Stimulated activated CD8-positive, alpha-beta memory T cell treated with anti-CD3 and anti-CD28 coated beads, Interleukin-7, amount 100 ng/mL, for 24 hours (primary cell): ENCODE measurements around the gene LTK.
"Not testable (repeated sequence)": the region's sequence is repeated elsewhere in the genome, so short reads cannot be mapped to it uniquely, and the experiment has no call there.

Experiments used
- DNase-seq: peaks from one replicate; pipeline ENCODE4 v3.0.0-alpha.2; 2020; ENCODE audit warnings: low read depth

The LTK gene

DNA sequence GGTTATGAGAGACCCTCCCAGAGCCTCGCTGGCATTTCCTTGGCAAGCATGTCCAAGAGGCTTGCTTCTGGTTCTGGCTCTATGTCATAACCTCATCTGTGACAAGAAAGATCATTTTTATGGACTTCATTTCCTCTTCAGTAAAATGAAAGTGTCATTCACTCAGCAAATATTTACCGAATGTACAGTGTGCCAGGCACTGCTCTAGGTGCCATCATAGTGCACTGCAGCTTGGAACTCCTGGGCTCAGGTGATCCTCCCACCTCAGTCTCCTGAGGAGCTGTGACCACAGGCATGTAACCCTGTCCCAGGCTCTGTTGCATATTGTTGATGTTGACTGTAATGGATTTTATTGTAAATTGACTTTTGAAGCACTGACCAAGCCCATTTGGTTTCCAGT is 38.7 kb downstream of the LTK start:
- DNase-seq = no peak

DNA sequence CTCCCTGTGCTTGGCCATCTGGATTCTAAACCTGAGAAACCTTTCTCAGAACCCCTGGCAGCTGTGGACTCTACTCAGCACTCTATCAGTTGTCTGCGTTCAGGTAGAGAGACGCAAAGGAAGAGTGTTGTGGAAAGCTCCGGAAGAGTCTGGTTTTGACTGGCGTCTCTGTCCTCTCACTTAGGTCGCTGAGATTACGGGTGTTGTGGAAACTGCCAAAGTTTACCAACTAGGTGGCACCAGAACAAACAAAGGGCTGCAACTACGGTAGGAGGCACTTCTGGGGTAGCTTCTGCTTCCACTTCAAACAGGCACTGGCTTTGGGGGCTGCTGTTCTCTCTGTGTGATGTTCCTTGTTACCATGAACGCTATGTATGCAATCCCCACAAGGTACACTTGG is 39.2 kb downstream of the LTK start:
- DNase-seq = no peak

- no peak for DNase-seq
These were observed 40.2 kb downstream of the LTK start for GRCh38 chr15:41473418-41473817.

DNA sequence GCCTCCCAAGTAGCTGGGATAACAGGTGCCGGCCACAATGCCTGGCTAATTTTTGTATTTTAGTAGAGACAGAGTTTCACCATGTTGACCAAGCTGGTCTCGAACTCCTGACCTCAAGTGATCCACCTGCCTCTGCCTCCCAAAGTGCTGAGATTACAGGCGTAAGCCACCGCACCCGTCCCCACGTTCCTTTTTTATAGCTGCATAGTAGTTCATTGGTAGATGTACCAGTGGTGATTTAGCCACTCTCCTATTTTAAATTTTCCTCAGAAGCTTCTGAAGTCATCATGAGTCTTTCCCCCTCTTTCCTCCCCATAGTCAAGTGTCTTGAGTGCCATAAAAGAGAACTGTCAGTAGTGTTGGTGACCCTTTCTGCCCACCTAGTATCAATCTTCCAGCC is 44.0 kb downstream of the LTK start:
- not testable (repeated sequence) for DNase-seq

DNA sequence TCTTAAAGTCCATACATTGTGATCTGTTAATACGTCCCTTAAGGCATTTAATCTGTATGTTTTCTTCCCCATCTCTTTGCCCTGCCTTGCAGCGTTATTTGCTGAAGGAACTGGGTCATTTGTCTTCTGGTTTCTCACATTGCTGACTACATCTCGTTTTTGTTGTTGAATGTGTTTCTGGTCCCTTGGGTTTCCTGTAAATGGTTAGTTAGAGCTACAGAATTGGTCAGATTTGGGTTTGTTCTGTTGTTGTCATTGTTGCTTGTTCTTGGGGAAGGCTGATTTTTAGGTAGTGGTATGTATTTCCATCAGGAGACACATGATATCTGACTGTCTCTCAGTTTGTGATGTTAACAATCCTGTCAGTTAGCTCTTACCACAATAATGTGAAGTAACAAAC is 46.9 kb downstream of the LTK start:
- no peak for DNase-seq

- DNase-seq = no peak
These were observed 47.7 kb downstream of the LTK start for GRCh38 chr15:41465822-41466421.

- DNase-seq = no peak
These were observed 48.6 kb downstream of the LTK start for GRCh38 chr15:41464889-41465580.

DNA sequence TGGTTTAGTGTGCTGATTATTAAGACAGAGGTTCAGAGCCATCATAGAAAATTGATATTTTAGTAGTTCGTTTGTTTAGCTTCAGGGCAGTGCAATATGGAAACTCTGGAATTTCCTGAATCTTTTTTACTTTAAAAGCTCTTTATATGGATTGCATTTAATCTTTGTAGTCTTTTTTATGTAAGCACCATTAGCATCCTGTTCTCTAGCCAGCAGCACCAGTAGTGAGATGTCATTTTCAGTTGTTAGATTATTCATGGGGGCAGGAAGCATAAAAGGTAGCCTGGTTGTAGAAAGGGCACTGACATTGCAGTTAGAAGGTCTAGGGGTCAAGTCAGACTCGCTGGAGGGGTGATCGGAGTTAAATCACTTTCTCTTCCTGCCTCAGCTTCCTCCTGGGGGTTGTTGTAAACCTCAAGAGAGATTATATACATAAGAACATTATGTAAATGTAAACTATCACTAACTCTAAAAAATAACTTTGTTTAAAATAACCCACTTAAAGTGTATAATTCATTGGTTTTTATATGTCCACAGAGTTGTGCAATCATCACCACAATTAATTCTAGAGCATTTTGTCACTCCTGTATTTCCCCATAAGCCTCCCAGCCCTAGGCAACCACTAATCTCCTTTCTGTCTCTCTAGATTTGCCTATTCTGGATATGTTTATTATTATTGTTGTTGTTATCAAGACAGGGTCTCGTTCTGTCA is 51.4 kb downstream of the LTK start:
- DNase-seq = no peak
